ENCODE data around the gene TMEM121. TPM values are rescaled to one million over a fixed set of nuclear protein-coding genes. Genes with fewer than 3 reads are reported as not detected.

Gene TMEM121
- total RNA-seq, 1 experiment from 2014 or later: not detected

GRCh38 chr14:105497671-105498429 is 28.5 kb upstream of the TMEM121 start:
- CTCF ChIA-PET: interaction anchor here (1.0 kb wide), 1 partner anchor 17 kb away, joined by 3 read pairs; no protein-coding TSS in a partner anchor
- no peaks in the 10 kb centered on the region for H3K27me3 Mint-ChIP-seq (ENCODE audit: insufficient read depth, unreplicated experiment)

GRCh38 chr14:105498430-105499255 is 27.7 kb upstream of the TMEM121 start:
- no peaks in the 10 kb centered on the region for H3K4me1 Mint-ChIP-seq (ENCODE audit: low read depth, unreplicated experiment)
- Histone ChIP-seq H3K4me3 (ENCODE audit: low read depth, low read length) (no peak overlapping the region), H3K9me3 (no peaks in the 10 kb centered on the region), H3K4me1 (no peaks in the 10 kb centered on the region), H3K27me3 (replicated peaks; ENCODE audit: control insufficient read depth, insufficient read depth, low read length) (no peaks in the 10 kb centered on the region), H3K36me3 (ENCODE audit: control insufficient read depth, insufficient read depth, low read length) (no peaks in the 10 kb centered on the region)
- intact Hi-C loops (cut with micrococcal nuclease; ENCODE audit: unreplicated experiment): no loop called here
- peaks cover 27% of the 10 kb centered on the region for H3K36me3 Mint-ChIP-seq (ENCODE audit: insufficient read depth, unreplicated experiment)
- H3K27me3 Mint-ChIP-seq (ENCODE audit: insufficient read depth, unreplicated experiment): peaks cover 2% of the 10 kb centered on the region
- DNase-seq: peak in 1 of 2 experiments; percentile 32
- no peaks in the 10 kb centered on the region for H3K9me3 Mint-ChIP-seq (ENCODE audit: unreplicated experiment)
- no peak overlapping the region for H3K4me3 Mint-ChIP-seq (ENCODE audit: unreplicated experiment)
- CTCF ChIA-PET: no interaction called here
- no peak overlapping the region for H3K27ac Mint-ChIP-seq (ENCODE audit: unreplicated experiment)
- POLR2A ChIA-PET: no interaction called here
- no TSS peak for BruUV-seq (replicated peaks)
- no peak for TF ChIP-seq CTCF (IDR thresholded peaks at IDR 0.05; ENCODE audit: insufficient read depth in 1 of 2, low read depth in 1 of 2, low read length in 1 of 2, severe bottlenecking in 1 of 2, unreplicated experiment in 1 of 2)

More at GRCh38 chr14:105497671-105498429, 28.5 kb upstream of the TMEM121 start:
- H3K36me3 Mint-ChIP-seq (ENCODE audit: insufficient read depth, unreplicated experiment): peaks cover 22% of the 10 kb centered on the region
- TF ChIP-seq CTCF (IDR thresholded peaks at IDR 0.05; ENCODE audit: insufficient read depth in 1 of 2, low read depth in 1 of 2, low read length in 1 of 2, severe bottlenecking in 1 of 2, unreplicated experiment in 1 of 2): no peak
- H3K4me3 ChIP-seq (ENCODE audit: low read depth, low read length): no peak overlapping the region
- POLR2A ChIA-PET: no interaction called here
- H3K27ac Mint-ChIP-seq (ENCODE audit: unreplicated experiment): no peak overlapping the region
- H3K27me3 ChIP-seq (replicated peaks; ENCODE audit: control insufficient read depth, insufficient read depth, low read length): no peaks in the 10 kb centered on the region
- no peaks in the 10 kb centered on the region for H3K4me1 Mint-ChIP-seq (ENCODE audit: low read depth, unreplicated experiment)
- DNase-seq: peak in 1 of 2 experiments; percentile 29
- H3K9me3 Mint-ChIP-seq (ENCODE audit: unreplicated experiment): no peaks in the 10 kb centered on the region
- intact Hi-C loops (cut with micrococcal nuclease; ENCODE audit: unreplicated experiment): no loop called here
- no TSS peak for BruUV-seq (replicated peaks)
- H3K4me1 ChIP-seq: no peaks in the 10 kb centered on the region
- no peaks in the 10 kb centered on the region for H3K9me3 ChIP-seq
- no peak overlapping the region for H3K4me3 Mint-ChIP-seq (ENCODE audit: unreplicated experiment)
- H3K36me3 ChIP-seq (ENCODE audit: control insufficient read depth, insufficient read depth, low read length): no peaks in the 10 kb centered on the region

- H3K27me3 Mint-ChIP-seq (ENCODE audit: insufficient read depth, unreplicated experiment): peaks cover 2% of the 10 kb centered on the region
- no peaks in the 10 kb centered on the region for H3K4me1 ChIP-seq
- no peaks in the 10 kb centered on the region for H3K4me1 Mint-ChIP-seq (ENCODE audit: low read depth, unreplicated experiment)
- H3K36me3 ChIP-seq (ENCODE audit: control insufficient read depth, insufficient read depth, low read length): no peaks in the 10 kb centered on the region
- no peak overlapping the region for H3K4me3 ChIP-seq (ENCODE audit: low read depth, low read length)
- intact Hi-C loops (cut with micrococcal nuclease; ENCODE audit: unreplicated experiment): no loop called here
- BruUV-seq (replicated peaks): no TSS peak
- peaks cover 34% of the 10 kb centered on the region for H3K36me3 Mint-ChIP-seq (ENCODE audit: insufficient read depth, unreplicated experiment)
- POLR2A ChIA-PET: no interaction called here
- H3K4me3 Mint-ChIP-seq (ENCODE audit: unreplicated experiment): no peak overlapping the region
- H3K9me3 ChIP-seq: no peaks in the 10 kb centered on the region
- H3K27me3 ChIP-seq (replicated peaks; ENCODE audit: control insufficient read depth, insufficient read depth, low read length): no peaks in the 10 kb centered on the region
- peak in 1 of 2 experiments; percentile 37 for DNase-seq
- TF ChIP-seq CTCF (IDR thresholded peaks at IDR 0.05; ENCODE audit: insufficient read depth in 1 of 2, low read depth in 1 of 2, low read length in 1 of 2, severe bottlenecking in 1 of 2, unreplicated experiment in 1 of 2): no peak
- CTCF ChIA-PET: no interaction called here
- no peaks in the 10 kb centered on the region for H3K9me3 Mint-ChIP-seq (ENCODE audit: unreplicated experiment)
- H3K27ac Mint-ChIP-seq (ENCODE audit: unreplicated experiment): no peak overlapping the region
These were observed 26.9 kb upstream of the TMEM121 start for GRCh38 chr14:105499256-105500035.
